HG03159 (cell line): ENCODE measurements around the gene MDGA2.
"Not testable (repeated sequence)": the region's sequence is repeated elsewhere in the genome, so short reads cannot be mapped to it uniquely, and the experiment has no call there.

Experiments used
- ATAC-seq: cut with Tn5 transposase; IDR thresholded peaks from one replicate; pipeline ENCODE4 v1.9.1; 2021; ENCODE audit warnings: mild to moderate bottlenecking, moderate library complexity; ENCODE audit not compliant: unreplicated experiment

Gene MDGA2

GRCh38 chr14:46985529-46986380 lies 689.6 kb downstream of the MDGA2 start:
- ATAC-seq: no peak

DNA sequence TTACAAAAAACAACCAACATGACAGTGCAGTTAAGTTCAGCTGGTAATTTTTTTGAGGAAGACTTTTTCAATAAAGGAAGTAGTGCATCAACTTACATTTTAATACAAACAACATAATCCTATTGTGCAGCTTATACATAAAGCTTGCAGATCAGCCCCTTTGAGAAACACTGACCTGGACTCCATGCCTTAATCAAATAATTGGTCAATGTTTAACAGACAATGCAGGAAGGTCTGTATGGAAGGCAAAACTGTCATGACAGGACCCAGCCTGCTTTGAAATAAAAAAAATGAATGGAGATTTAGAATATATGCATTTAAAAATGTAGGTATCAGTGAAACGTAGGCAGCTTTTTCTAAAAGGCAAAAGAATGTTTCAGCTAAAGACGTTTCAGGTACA lies 702.1 kb downstream of the MDGA2 start:
- ATAC-seq: no peak

DNA sequence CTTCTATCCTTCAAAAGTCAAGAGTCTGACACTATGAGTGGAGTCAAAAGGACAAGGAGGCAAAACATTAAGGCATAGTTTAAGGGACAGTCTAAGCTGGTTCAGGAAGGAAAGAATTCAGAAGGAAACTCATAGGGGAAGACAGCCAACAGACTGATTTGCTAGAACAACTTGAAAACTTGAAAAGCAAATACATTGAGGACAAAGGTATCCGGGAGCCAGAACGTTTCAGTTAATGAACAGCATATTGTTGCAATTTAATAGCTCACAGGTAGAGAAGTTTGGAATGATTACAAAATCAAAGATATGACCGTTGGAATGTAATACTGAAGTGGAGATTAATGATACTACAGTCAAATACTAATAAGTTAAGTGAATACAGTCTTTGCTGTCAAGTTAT lies 711.0 kb downstream of the MDGA2 start:
- ATAC-seq: no peak

GRCh38 chr14:46951103-46951502 lies 724.3 kb downstream of the MDGA2 start:
- no peak for ATAC-seq

DNA sequence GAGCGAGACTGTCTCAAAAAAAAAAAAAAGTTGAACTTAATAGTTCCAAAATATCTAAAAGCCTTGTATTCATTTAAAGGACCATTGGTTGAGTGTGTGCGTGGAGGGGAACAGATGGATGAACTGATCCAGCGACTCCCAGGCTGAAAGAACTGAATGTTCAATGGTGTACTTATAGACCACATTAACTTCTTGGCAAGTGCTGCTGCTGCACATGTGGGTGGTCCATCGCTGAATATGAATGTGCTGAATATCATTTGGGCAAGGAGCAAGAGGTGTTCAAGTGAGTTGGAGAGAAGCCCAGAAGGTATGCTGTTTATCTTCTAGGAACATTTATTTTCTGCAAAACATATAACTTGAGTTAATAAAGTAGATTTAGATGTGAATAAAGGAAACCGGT lies 734.8 kb downstream of the MDGA2 start:
- no peak for ATAC-seq

GRCh38 chr14:46920542-46920941 lies 754.9 kb downstream of the MDGA2 start:
- no peak for ATAC-seq

- not testable (repeated sequence) for ATAC-seq
Measured at GRCh38 chr14:46915539-46915938, 759.9 kb downstream of the MDGA2 start.

DNA sequence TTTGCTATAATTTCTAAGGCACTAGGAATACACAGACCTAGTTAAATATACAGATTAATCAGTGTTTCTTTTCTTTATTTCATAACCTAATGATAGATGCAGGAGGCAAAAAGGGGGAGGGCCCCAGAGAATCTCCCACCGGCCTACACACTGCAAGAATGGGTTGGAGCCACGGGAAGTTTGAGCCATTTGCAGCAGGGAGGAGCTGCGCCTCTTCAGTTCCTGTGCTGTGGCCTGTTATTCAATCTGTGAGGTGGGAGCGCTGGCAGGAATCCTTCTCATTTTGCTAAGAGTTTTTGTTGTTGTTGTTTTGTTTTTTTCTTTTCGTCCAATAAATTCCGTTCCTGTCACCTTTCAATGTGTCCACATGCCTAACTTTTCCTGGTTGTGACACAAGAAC lies 772.6 kb downstream of the MDGA2 start:
- no peak for ATAC-seq

DNA sequence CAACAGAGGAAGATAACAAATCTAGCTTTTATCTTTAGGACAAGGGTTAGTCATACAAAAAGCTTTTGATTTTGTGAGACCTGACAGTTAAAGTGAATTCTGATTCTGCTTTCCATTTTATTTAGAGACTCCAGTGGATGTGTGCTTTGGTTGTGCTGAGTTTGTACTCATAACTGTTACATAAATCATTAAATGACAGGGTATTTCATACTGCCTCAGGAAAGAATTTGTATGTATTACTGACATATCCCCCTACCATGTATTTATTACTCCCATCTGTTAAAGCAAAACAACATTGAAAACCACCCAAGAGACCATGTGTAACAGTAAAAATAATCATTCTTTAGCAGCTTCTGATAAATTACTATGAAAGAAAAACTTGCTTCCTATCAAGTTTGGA lies 780.9 kb downstream of the MDGA2 start:
- no peak for ATAC-seq

- ATAC-seq: peak; percentile 70
Measured at GRCh38 chr14:46887144-46887543, 788.3 kb downstream of the MDGA2 start.

DNA sequence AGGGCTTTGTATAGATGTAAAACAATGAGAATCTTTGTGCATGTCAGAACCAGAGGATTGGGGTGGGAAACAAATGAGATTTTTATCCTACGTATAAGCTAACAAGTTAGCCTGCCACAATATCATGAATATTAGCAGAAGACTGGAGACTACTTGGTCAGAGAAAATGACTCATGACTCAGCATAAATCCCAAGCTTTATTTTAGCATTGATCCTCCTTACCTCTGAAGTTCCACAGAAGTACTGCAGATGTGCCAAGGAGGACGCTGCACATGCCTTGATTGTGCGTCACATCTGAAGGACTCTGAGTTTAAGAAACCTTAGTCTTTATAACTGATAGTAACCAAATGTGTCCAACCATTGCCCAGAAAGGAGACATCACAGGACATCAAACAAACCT lies 789.8 kb downstream of the MDGA2 start:
- no peak for ATAC-seq

DNA sequence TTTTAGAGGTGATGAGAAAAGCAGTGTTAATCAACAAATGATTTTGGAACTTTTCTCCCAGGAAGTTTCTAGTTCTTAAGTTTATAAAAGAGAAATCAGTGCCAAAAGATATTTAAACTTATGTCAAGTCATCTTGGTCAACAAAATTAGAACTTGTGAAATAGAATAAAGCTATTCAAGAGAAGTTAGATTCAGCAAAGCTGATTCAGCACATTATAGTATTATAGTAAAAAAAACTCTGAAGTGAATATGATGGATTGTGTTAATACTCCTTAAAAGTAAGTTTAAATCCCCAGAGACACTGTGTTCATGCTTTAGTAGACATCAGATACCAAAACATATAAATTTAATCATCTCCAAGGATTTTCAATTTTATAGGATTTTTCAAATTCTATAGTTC lies 813.7 kb downstream of the MDGA2 start:
- ATAC-seq: no peak

GRCh38 chr14:46840944-46841720 lies 834.3 kb downstream of the MDGA2 start:
- ATAC-seq: no peak

GRCh38 chr14:46820291-46820690 lies 855.1 kb downstream of the MDGA2 start:
- no peak for ATAC-seq

GRCh38 chr14:46819117-46819516 lies 856.3 kb downstream of the MDGA2 start:
- ATAC-seq: no peak

DNA sequence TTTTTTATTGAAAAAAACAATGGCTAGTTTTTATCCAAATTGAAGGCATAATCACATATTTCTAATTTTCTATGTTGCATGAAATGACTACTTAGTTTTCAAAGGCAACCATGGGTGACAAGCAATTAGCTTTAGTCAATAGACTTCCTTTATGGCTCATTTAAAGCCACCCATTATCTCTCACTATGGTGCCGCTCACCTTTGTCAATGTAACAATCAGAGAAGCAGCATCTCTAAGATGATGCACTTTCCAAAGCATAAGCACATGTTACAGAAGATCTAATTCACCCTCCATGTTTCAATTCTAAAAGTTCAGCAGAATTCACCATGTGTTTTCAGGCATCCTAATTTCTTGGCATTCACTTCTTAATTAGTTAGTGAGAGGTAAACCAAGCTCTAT lies 857.3 kb downstream of the MDGA2 start:
- no peak for ATAC-seq

DNA sequence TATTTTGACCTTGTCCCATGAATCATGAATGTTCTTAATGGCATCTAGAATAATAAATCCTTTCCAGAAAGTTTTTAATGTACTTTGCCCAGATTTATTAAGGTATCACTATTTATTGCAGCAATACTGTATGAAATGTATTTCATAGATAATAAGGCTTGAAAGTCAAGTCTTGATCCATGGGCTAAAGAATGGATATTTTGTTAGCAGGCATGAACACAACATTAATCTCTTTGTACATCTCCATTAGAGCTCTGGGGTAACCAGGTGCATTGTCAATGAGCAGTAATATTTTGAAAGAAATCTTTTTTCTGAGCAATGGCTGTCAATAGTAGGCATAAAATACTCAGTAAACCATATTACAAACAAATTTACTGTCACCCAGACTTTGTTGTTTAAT lies 882.3 kb downstream of the MDGA2 start:
- no peak for ATAC-seq
